H1 (cell line): Measurements from ENCODE around the gene ARL5C. TPM values are rescaled to one million over a fixed set of nuclear protein-coding genes. Genes with fewer than 3 reads are reported as not detected.

Experiments used
- CTCF ChIA-PET: fragments of 300-600 bp; sonication (Branson Sonifier 250); formaldehyde crosslinking; loops from one replicate; lab custom pipeline; 2021; ENCODE audit not compliant: partially characterized antibody; lab: Charles Lee
- POLR2A ChIA-PET: fragments of 300-600 bp; sonication (Branson Sonifier 250); formaldehyde crosslinking; loops from one replicate; lab custom pipeline; 2021; ENCODE audit warnings: inconsistent platforms; ENCODE audit not compliant: partially characterized antibody; lab: Charles Lee
- DNase-seq, 2 experiments: peaks; one replicate each; pipeline versions ENCODE4 v3.0.0 to v3.0.0-alpha.2; 2010 to 2022; ENCODE audit warnings: low spot score in 2 of 2, low read depth in 1 of 2, mixed read lengths in 1 of 2
- FAIRE-seq: peaks from 2 replicates; lab custom pipeline; 2011; peaks lifted over from hg19 to GRCh38; lab: Jason Lieb, UNC
- H2AFZ ChIP-seq: 2 replicates; pipeline ENCODE4 v1.8.1; 2012; ENCODE audit warnings: low read length, inconsistent platforms
- H2AK5ac ChIP-seq: 2 replicates; pipeline ENCODE4 v1.6.1; 2013; ENCODE audit warnings: low read depth, low read length
- H2BK120ac ChIP-seq: replicated peaks from 2 replicates; pipeline ENCODE3; 2013; ENCODE audit warnings: low read depth, low read length, inconsistent platforms
- H2BK12ac ChIP-seq: 2 replicates; pipeline ENCODE4 v1.6.1; 2013; ENCODE audit warnings: low read depth, low read length
- H2BK15ac ChIP-seq: 2 replicates; pipeline ENCODE4 v1.6.1; 2013; ENCODE audit warnings: low read length
- H2BK20ac ChIP-seq: 2 replicates; pipeline ENCODE4 v1.6.1; 2013; ENCODE audit warnings: low read length
- H2BK5ac ChIP-seq: 2 replicates; pipeline ENCODE4 v1.6.1; 2013; ENCODE audit warnings: low read depth, low read length
- H3K14ac ChIP-seq: 2 replicates; pipeline ENCODE4 v1.6.1; 2013; ENCODE audit warnings: inconsistent platforms; ENCODE audit not compliant: insufficient read length
- H3K18ac ChIP-seq: 2 replicates; pipeline ENCODE4 v1.6.1; 2013; ENCODE audit warnings: low read length; ENCODE audit errors: extremely low read depth
- H3K23ac ChIP-seq: 2 replicates; pipeline ENCODE4 v1.6.1; 2013; ENCODE audit warnings: inconsistent platforms; ENCODE audit not compliant: insufficient read length
- H3K23me2 ChIP-seq: 2 replicates; pipeline ENCODE4 v1.6.1; 2013; ENCODE audit warnings: low read depth, low read length
- H3K27ac ChIP-seq: 2 replicates; pipeline ENCODE4 v1.6.1; 2011; ENCODE audit warnings: low read depth, low read length, inconsistent platforms
- H3K27me3 ChIP-seq, 4 experiments: replicated peaks in 1 of 4; 1 replicate in 1 of 4; 2 replicates in 3 of 4; pipeline versions ENCODE4 v1.6.1 to v1.8.1; 2011 to 2013; ENCODE audit warnings: low read length in 3 of 4, mild to moderate bottlenecking in 3 of 4, inconsistent platforms in 2 of 4, mixed read lengths in 2 of 4, moderate library complexity in 1 of 4; ENCODE audit not compliant: control insufficient read depth in 3 of 4, insufficient read depth in 3 of 4; ENCODE audit errors: extremely low read depth in 1 of 4
- H3K36me3 ChIP-seq, 4 experiments: 2 replicates each; pipeline versions ENCODE4 v1.6.1 to v1.8.1; 2011 to 2013; ENCODE audit warnings: mild to moderate bottlenecking in 4 of 4, low read length in 3 of 4, moderate library complexity in 2 of 4, control low read depth in 1 of 4, inconsistent platforms in 1 of 4; ENCODE audit not compliant: insufficient read depth in 4 of 4, control insufficient read depth in 2 of 4
- H3K4ac ChIP-seq: replicated peaks from 2 replicates; pipeline ENCODE3; 2013; ENCODE audit warnings: low read length, low read depth, mixed read lengths, inconsistent platforms; ENCODE audit not compliant: insufficient read length
- H3K4me1 ChIP-seq, 4 experiments: replicated peaks in 1 of 4; 1 replicate in 1 of 4; 2 replicates in 3 of 4; pipeline versions ENCODE4 v1.6.1 to v1.8.1; 2011 to 2013; ENCODE audit warnings: low read length in 3 of 4, inconsistent platforms in 2 of 4, mixed read lengths in 1 of 4; ENCODE audit not compliant: insufficient read depth in 4 of 4, control insufficient read depth in 3 of 4
- H3K4me2 ChIP-seq, 2 experiments: 2 replicates each; pipeline versions ENCODE4 v1.6.1 to v1.8.1; 2011 to 2013; ENCODE audit warnings: low read depth in 2 of 2, low read length in 2 of 2, control low read depth in 1 of 2, inconsistent platforms in 1 of 2, mild to moderate bottlenecking in 1 of 2; ENCODE audit not compliant: insufficient read depth in 1 of 2
- H3K4me3 ChIP-seq, 4 experiments: fragments of 200-600, 300-600 bp in 1 of 4; sonication (generic), shearing (Covaris generic), sonication (Bioruptor Twin) in 1 of 4; 2 replicates each; pipeline versions ENCODE4 v1.5.1 to v1.8.1; 2011 to 2016; ENCODE audit warnings: low read length in 4 of 4, low read depth in 3 of 4, control low read depth in 2 of 4, inconsistent platforms in 2 of 4, mild to moderate bottlenecking in 2 of 4, mixed read lengths in 1 of 4, moderate library complexity in 1 of 4; ENCODE audit not compliant: insufficient read depth in 2 of 4; ENCODE audit errors: extremely low read depth in 1 of 4
- H3K56ac ChIP-seq: replicated peaks from 2 replicates; pipeline ENCODE3; 2013; ENCODE audit warnings: low read depth, mild to moderate bottlenecking, mixed read lengths, low read length, inconsistent platforms; ENCODE audit not compliant: insufficient read length
- H3K79me1 ChIP-seq: 2 replicates; pipeline ENCODE4 v1.6.1; 2013; ENCODE audit warnings: low read depth, low read length, control low read depth
- H3K79me2 ChIP-seq, 2 experiments: 2 replicates each; pipeline versions ENCODE4 v1.6.1 to v1.8.1; 2012 to 2013; ENCODE audit warnings: low read length in 2 of 2, mild to moderate bottlenecking in 2 of 2, inconsistent platforms in 1 of 2; ENCODE audit not compliant: insufficient read depth in 2 of 2, control insufficient read depth in 1 of 2
- H3K9ac ChIP-seq, 4 experiments: replicated peaks in 1 of 4; 1 replicate in 1 of 4; 2 replicates in 3 of 4; pipeline versions ENCODE4 v1.6.1 to v1.8.1; 2011 to 2013; ENCODE audit warnings: low read depth in 3 of 4, low read length in 3 of 4, control low read depth in 2 of 4, mild to moderate bottlenecking in 2 of 4, moderate library complexity in 2 of 4, inconsistent platforms in 1 of 4; ENCODE audit errors: extremely low read depth in 1 of 4
- H3K9me3 ChIP-seq, 2 experiments: 2 replicates each; pipeline versions ENCODE4 v1.6.1 to v1.8.1; 2012 to 2013; ENCODE audit warnings: mild to moderate bottlenecking in 2 of 2, moderate library complexity in 2 of 2, control low read depth in 1 of 2, inconsistent platforms in 1 of 2, low read depth in 1 of 2, low read length in 1 of 2, mixed read lengths in 1 of 2; ENCODE audit not compliant: insufficient read depth in 2 of 2
- H4K20me1 ChIP-seq, 2 experiments: replicated peaks in 1 of 2; 2 replicates each; pipeline versions ENCODE3 to v1.8.1; 2011 to 2013; ENCODE audit warnings: inconsistent platforms in 2 of 2, low read length in 2 of 2, mild to moderate bottlenecking in 1 of 2; ENCODE audit not compliant: insufficient read depth in 2 of 2, control insufficient read depth in 1 of 2
- H4K5ac ChIP-seq: 2 replicates; pipeline ENCODE4 v1.6.1; 2013; ENCODE audit warnings: low read length, low read depth, mixed read lengths, inconsistent platforms; ENCODE audit not compliant: insufficient read length
- H4K8ac ChIP-seq: 2 replicates; pipeline ENCODE4 v1.8.0; 2013; ENCODE audit warnings: mild to moderate bottlenecking, moderate library complexity, low read length, inconsistent platforms; ENCODE audit not compliant: insufficient read depth; ENCODE audit errors: extremely low read depth
- H4K91ac ChIP-seq: replicated peaks from 2 replicates; pipeline ENCODE3; 2013; ENCODE audit warnings: low read length, mixed read lengths, inconsistent platforms; ENCODE audit not compliant: insufficient read length
- ATF2 ChIP-seq: IDR thresholded peaks from 2 replicates; pipeline ENCODE4 v1.6.1; 2012; ENCODE audit warnings: low read length, inconsistent platforms
- BCL11A ChIP-seq, 2 experiments: IDR thresholded peaks; one replicate each; pipeline ENCODE4 v1.6.1; 2011; ENCODE audit warnings: low read depth in 2 of 2, low read length in 2 of 2, mild to moderate bottlenecking in 2 of 2
- CHD1 ChIP-seq: IDR thresholded peaks from 2 replicates; pipeline ENCODE4 v1.6.1; 2012; ENCODE audit warnings: low read depth, low read length, improper control_type of control experiment
- CREB1 ChIP-seq: IDR thresholded peaks from 2 replicates; pipeline ENCODE4 v1.6.1; 2012; ENCODE audit warnings: inconsistent platforms
- HDAC2 ChIP-seq, 2 experiments: fragments of 300-600 bp in 1 of 2; sonication (generic) in 1 of 2; IDR thresholded peaks; 2 replicates each; pipeline ENCODE4 v1.6.1; 2011 to 2012; ENCODE audit warnings: low read depth in 2 of 2, low read length in 2 of 2, mild to moderate bottlenecking in 2 of 2, moderate library complexity in 2 of 2, borderline replicate concordance in 1 of 2, inconsistent platforms in 1 of 2
- JUND ChIP-seq: IDR thresholded peaks from 2 replicates; pipeline ENCODE4 v1.6.1; 2011; ENCODE audit warnings: mild to moderate bottlenecking, improper control_type of control experiment, low read length
- POLR2A ChIP-seq, 2 experiments: IDR thresholded peaks; 1 replicate in 1 of 2; 2 replicates in 1 of 2; pipeline ENCODE4 v1.6.1; 2011; ENCODE audit warnings: low read depth in 2 of 2, low read length in 2 of 2, mild to moderate bottlenecking in 2 of 2; ENCODE audit errors: control extremely low read depth in 1 of 2
- RBBP5 ChIP-seq: IDR thresholded peaks from 2 replicates; pipeline ENCODE4 v1.7.1; 2012; ENCODE audit warnings: low read depth, mild to moderate bottlenecking, inconsistent platforms, low read length, moderate library complexity, borderline replicate concordance
- USF2 ChIP-seq: IDR thresholded peaks from 2 replicates; pipeline ENCODE4 v1.6.1; 2011; ENCODE audit warnings: low read length, improper control_type of control experiment
- WGBS, 2 experiments: shearing (Covaris generic) in 1 of 2; methylation state at CpG; one replicate each; pipeline versions ENCODE4 v1.1.6 to v1.1.7; 2013 to 2015; ENCODE audit warnings: low lambda C conversion rate in 2 of 2, mixed read lengths in 2 of 2, inconsistent platforms in 1 of 2, low coverage in 1 of 2, missing lambda C conversion rate in 1 of 2; ENCODE audit not compliant: insufficient replicate concordance in 2 of 2, insufficient coverage in 1 of 2, insufficient read length in 1 of 2; ENCODE audit errors: extremely low coverage in 1 of 2, missing lambda C conversion rate in 1 of 2; 5-methylcytosine and 5-hydroxymethylcytosine counted together
- polyA plus RNA-seq, 7 experiments: library from polyadenylated mRNA; depleted of rRNA in 3 of 7; stranded (reverse) in 5 of 7; unstranded in 2 of 7; fragments of >200 nt in 5 of 7; fragments of 200-250 nt in 2 of 7; gene quantifications; 1 replicate in 5 of 7; 2 replicates in 1 of 7; 4 replicates in 1 of 7; pipeline versions ENCODE4 v1.2.1 to v1.2.3, GENCODE V29; 2011 to 2013; ENCODE audit warnings: missing spikeins in 2 of 7, mixed read lengths in 2 of 7
- total RNA-seq: library from RNA; stranded (reverse); fragmentation: NEBNext Ultra II Directional; extraction: Animal tissue kit (Norgen Biotek cat#: 25700); gene quantifications from 2 replicates; pipeline ENCODE4 v1.2.1, GENCODE V29; 2021

The ARL5C gene
- total and polyA plus RNA-seq, 2 of the 8 experiments (the other 6 are each of a cell fraction or from before 2014, with no cell fraction given): not detected

DNA sequence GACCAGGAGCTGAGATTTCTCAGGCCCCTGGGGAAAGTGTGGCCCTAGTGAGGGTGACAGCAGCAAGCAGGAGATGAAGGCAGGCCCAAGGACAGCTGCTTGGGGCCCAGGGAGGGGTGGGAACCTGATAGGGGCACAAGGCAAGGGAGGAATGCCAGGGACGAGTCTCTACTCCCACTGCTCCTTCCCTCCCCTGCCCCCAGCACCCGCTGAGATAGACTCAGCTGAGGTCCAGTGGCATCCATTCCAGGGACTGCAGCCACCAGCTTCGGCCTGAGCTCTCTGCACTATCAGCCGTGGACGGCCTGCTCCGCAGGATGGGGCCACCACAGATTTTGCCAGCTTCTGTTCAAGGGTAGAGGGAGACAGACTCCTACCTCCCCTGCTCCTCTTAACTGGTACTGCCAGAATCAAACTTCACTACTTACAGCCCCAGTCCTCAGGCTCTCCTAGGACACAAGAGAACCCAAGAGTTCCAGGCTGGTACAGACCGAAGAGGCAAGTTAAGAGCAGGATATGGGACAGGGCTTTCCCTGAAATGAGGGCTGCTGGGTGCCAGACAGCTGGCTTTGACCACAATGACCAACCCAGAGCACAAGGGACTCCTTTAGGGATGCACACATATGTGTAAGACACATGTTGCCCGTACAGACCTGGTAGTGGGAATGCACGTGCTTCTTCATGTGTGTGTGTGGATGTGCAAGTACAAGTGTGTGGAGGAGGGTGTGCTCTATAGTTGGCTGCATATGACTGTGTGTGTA lies 26.0 kb upstream of the ARL5C start:
- WGBS, 2 experiments: 90% methylated on average over 8 of the region's 9 CpGs; no CpG with 5 or more reads in 1 of the 2 experiments
- POLR2A ChIA-PET: interaction anchor here (1.0 to 5.9 kb wide), 4 partner anchors 8 to 52 kb away, joined by 3 to 51 read pairs (median 4); partner anchors contain the start of gene RPL19
- CTCF ChIA-PET: interaction anchor here (0.6 to 2.3 kb wide), 14 partner anchors 8 to 331 kb away, joined by 3 to 10 read pairs (median 3); no protein-coding TSS in a partner anchor
- TF ChIP-seq HDAC2 (IDR thresholded peaks at IDR 0.05; ENCODE audit: borderline replicate concordance in 1 of 2, low read depth in 2 of 2, low read length in 2 of 2): no peak
- no peak for TF ChIP-seq RBBP5
- TF ChIP-seq BCL11A (IDR thresholded peaks at IDR 0.05; ENCODE audit: low read depth in 2 of 2, low read length in 2 of 2): no peak
- no peak for TF ChIP-seq ATF2
- TF ChIP-seq POLR2A (IDR thresholded peaks at IDR 0.05; ENCODE audit: control extremely low read depth in 1 of 2, low read depth in 2 of 2, low read length in 2 of 2): no peak
- TF ChIP-seq CREB1: no peak
- TF ChIP-seq JUND: no peak
- no peak for TF ChIP-seq CHD1
- no peak for TF ChIP-seq USF2

More for the DNA sequence above, 26.0 kb upstream of the ARL5C start:
- peak overlapping the region; percentile 2; the same call in 1 of the 2 replicates for H4K8ac ChIP-seq
- no peaks in the 10 kb centered on the region for H3K27me3 ChIP-seq
- no peak overlapping the region for H2AFZ ChIP-seq
- H4K91ac ChIP-seq: no peak overlapping the region
- no peak overlapping the region for H2BK12ac ChIP-seq
- no peak overlapping the region for H2BK20ac ChIP-seq
- H2AK5ac ChIP-seq: no peak overlapping the region
- no peak overlapping the region for H4K5ac ChIP-seq
- no peak overlapping the region for H3K18ac ChIP-seq
- no peak overlapping the region for H3K4me2 ChIP-seq
- H3K4ac ChIP-seq: no peak overlapping the region
- peaks cover 2 to 31% of the 10 kb centered on the region in 2 experiments for H4K20me1 ChIP-seq
- H3K9me3 ChIP-seq: no peaks in the 10 kb centered on the region
- no peak for FAIRE-seq
- no peak for DNase-seq
- H3K27ac ChIP-seq: no peak overlapping the region
- peaks cover 11 to 49% (median 26%) of the 10 kb centered on the region in 4 experiments; a peak in 7 of 8 replicates for H3K36me3 ChIP-seq
- no peak overlapping the region for H2BK120ac ChIP-seq
- peaks cover 0 to 22% (median 19%) of the 10 kb centered on the region in 4 experiments; a peak in 6 of 7 replicates for H3K4me1 ChIP-seq
- H3K23me2 ChIP-seq: peaks cover 1% of the 10 kb centered on the region; the same call in 1 of the 2 replicates
- no peak overlapping the region for H3K4me3 ChIP-seq
- H3K56ac ChIP-seq: no peak overlapping the region
- H3K23ac ChIP-seq: no peak overlapping the region
- no peak overlapping the region for H2BK15ac ChIP-seq
- H3K79me2 ChIP-seq: peaks cover 0 to 34% of the 10 kb centered on the region in 2 experiments; a peak in 1 of 4 replicates
- H3K79me1 ChIP-seq: peaks cover 19% of the 10 kb centered on the region
- H2BK5ac ChIP-seq: no peak overlapping the region; the same call in 1 of the 2 replicates
- no peak overlapping the region for H3K14ac ChIP-seq
- peak overlapping the region in 2 of 4 experiments; percentile 8 to 30; a peak in 2 of 7 replicates for H3K9ac ChIP-seq
